ENCODE data around the gene MYO1H.

MYO1H gene

GRCh38 chr12:109482491-109482890 is 134.8 kb downstream of the MYO1H start:
- no peak for DNase-seq (ENCODE audit: low read depth, low spot score)
- no peak for TF ChIP-seq CTCF (IDR thresholded peaks at IDR 0.05; ENCODE audit: insufficient read depth, low read length, missing control alignments)
- H3K4me3 ChIP-seq (ENCODE audit: low read depth, low read length), result no peak overlapping the region
- CTCF ChIA-PET, result interaction anchor here (1.1 to 4.5 kb wide), 3 partner anchors 10 to 54 kb away, joined by 3 to 37 read pairs (median 3); no protein-coding TSS in a partner anchor
- POLR2A ChIA-PET, result no interaction called here

GRCh38 chr12:109482894-109483293 is 135.2 kb downstream of the MYO1H start:
- no peak overlapping the region for H3K4me3 ChIP-seq (ENCODE audit: low read depth, low read length)
- ChIA-PET POLR2A (no interaction called here), CTCF (interaction anchor here (1.1 to 4.5 kb wide), 4 partner anchors 10 to 54 kb away, joined by 3 to 37 read pairs (median 4); no protein-coding TSS in a partner anchor)
- DNase-seq (ENCODE audit: low read depth, low spot score), result no peak
- no peak for TF ChIP-seq CTCF (IDR thresholded peaks at IDR 0.05; ENCODE audit: insufficient read depth, low read length, missing control alignments)

- no peak for DNase-seq (ENCODE audit: low read depth, low spot score)
- POLR2A ChIA-PET, result no interaction called here
- no peak overlapping the region for H3K4me3 ChIP-seq (ENCODE audit: low read depth, low read length)
- no peak for TF ChIP-seq CTCF (IDR thresholded peaks at IDR 0.05; ENCODE audit: insufficient read depth, low read length, missing control alignments)
- CTCF ChIA-PET, result interaction anchor here (1.1 to 4.5 kb wide), 4 partner anchors 9 to 55 kb away, joined by 3 to 37 read pairs (median 4); no protein-coding TSS in a partner anchor
These were observed 135.6 kb downstream of the MYO1H start for GRCh38 chr12:109483346-109483745.

GRCh38 chr12:109485201-109485600 is 137.5 kb downstream of the MYO1H start:
- no peak overlapping the region for H3K4me3 ChIP-seq (ENCODE audit: low read depth, low read length)
- ChIA-PET POLR2A (no interaction called here), CTCF (interaction anchor here (1.0 to 4.5 kb wide), 3 partner anchors 10 to 57 kb away, joined by 4 to 37 read pairs (median 6); no protein-coding TSS in a partner anchor)
- no peak for TF ChIP-seq CTCF (IDR thresholded peaks at IDR 0.05; ENCODE audit: insufficient read depth, low read length, missing control alignments)
- no peak for DNase-seq (ENCODE audit: low read depth, low spot score)

- no peak overlapping the region for H3K4me3 ChIP-seq (ENCODE audit: low read depth, low read length)
- TF ChIP-seq CTCF (IDR thresholded peaks at IDR 0.05; ENCODE audit: insufficient read depth, low read length, missing control alignments), result no peak
- ChIA-PET POLR2A (no interaction called here), CTCF (interaction anchor here (0.6 to 0.7 kb wide), 2 partner anchors 9 to 32 kb away, joined by 3 read pairs; no protein-coding TSS in a partner anchor)
- DNase-seq (ENCODE audit: low read depth, low spot score), result no peak
These were observed 139.7 kb downstream of the MYO1H start for GRCh38 chr12:109487181-109488050.

- CTCF ChIA-PET, result interaction anchor here (0.7 kb wide), 1 partner anchor 10 kb away, joined by 3 read pairs; no protein-coding TSS in a partner anchor
These were observed 140.5 kb downstream of the MYO1H start for GRCh38 chr12:109488051-109488665.

More at GRCh38 chr12:109488051-109488665, 140.5 kb downstream of the MYO1H start:
- POLR2A ChIA-PET, result no interaction called here
- no peak overlapping the region for H3K4me3 ChIP-seq (ENCODE audit: low read depth, low read length)
- DNase-seq (ENCODE audit: low read depth, low spot score), result no peak
- TF ChIP-seq CTCF (IDR thresholded peaks at IDR 0.05; ENCODE audit: insufficient read depth, low read length, missing control alignments), result no peak
